MV-4-11 (cell line): ENCODE results near the gene B3GAT1.

ENCODE experiments used
- DNase-seq: peaks from one replicate; lab custom pipeline; 2025; lab: John Stamatoyannopoulos, UW

Gene B3GAT1

DNA sequence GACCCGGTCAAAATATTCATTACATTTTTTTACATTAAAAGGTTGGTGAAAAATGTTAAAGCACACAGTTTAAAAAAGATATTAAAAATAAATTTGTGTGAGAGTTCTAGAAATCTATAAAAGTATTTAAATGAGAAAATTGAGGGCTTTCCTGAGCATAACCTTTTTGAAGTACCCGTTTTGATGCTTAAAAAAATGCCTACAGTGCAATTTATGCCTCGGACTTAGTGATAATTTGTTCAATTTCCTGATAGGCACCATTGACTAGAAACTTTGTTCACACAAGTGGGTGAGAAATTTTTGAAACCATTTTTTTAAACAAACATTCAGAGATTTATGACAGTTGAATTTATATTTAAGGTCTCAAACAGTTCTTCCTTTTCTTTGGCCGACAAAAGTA is 29.7 kb upstream of the B3GAT1 start:
- DNase-seq = no peak

DNA sequence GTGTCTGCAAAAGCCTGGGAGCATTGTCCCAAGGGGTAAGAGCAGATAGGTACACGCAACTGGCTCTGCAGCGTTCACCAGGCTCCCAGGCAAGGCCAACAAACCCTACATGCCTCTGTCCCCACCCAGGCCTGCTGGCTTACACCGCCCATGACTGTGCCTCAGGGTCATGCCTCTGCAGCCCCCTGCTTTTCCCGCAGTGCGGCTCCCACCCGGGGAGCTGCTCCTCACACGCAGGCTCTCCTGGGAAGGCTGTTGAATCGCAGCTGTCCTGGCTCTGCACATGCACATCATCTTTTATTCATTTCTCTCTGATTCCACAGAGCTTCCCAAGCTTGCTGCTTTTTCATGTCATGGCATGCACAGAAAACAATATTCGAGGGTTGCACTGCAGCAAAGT is 29.2 kb upstream of the B3GAT1 start:
- DNase-seq = no peak

DNA sequence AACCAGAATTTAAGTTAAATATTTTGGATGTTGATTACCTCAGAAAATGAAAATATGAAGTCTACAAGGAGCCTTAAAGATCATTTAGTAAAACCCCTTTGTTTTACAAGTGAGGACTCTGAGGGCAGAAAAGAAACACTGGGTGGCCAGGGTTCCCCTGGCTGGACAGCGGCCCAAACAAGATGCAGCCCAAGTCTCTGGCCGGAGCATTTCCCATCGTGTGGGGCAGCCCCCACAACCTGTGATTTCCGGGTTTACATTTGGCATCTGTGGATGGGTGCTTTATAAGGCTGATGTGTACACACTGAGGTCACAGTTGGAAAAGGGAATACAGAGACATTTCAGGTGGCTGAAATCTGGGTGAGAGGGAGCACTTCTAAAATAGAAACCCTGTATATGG is 28.8 kb upstream of the B3GAT1 start:
- DNase-seq = no peak

DNA sequence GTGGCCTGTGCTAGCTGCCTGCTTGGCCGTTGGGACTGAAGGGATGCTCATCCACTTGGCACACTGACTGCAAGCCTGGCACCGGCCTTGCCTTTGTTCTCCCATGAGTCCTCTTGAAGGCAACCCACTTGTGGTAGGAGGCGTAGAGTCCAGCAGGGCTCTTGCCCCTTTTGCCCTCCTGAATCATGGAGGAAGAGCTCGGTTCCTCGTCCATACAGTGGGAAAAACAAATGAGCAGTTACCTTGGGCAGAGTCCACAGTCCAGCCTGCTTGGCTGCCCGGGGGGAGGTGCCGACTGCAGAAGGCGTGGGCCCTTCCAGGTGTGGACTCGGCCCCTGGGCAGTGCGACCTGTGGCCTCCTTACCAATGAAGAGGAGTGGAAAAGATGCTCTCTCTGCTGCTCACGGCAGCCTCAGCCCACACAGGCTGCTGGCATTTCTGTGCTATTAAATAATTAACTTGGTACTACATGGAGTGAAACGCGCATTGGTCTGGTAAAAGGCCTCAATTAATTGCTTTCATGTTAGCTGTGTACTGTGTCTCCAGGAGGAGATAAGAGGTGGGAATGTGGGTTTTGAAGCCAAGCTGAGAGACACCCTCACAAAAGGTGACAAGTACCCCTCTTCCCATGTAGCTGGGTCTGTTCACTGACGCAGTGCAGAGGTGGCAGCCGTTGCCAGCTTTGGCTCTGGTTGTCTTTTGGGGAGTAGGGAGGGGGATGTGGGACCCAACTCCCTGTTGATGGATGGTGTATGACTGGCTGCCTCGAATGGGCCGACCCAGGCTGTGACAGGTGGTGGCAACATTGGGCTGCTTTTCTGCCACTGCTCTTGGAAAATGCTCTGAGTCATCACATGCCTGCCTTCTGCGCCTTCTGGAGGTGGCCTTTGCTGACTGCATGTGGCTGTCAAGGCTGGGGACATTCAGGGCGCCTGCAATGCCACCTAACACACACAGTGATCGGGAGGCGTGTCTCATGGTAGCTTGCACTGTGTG is 26.8 kb upstream of the B3GAT1 start:
- no peak for DNase-seq

DNA sequence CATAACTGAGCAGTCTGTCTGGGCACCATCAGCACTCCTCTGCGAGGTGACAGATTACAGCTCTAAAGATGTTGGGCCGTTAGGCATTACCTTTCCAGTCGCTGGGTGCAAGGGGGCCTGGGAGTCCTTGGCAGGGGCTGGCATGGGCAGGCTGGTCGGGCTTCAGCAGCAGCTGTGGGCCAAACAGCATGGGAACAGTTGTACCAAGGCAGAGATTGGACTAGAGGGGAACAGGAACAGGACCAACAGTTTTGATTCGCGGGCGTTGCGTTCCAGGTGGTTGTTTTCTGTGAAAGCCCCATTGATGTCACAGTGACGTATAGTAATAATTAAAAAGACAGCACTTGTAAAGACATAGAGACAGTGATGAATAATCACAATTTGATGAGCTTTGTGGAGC is 25.8 kb upstream of the B3GAT1 start:
- DNase-seq = no peak

DNA sequence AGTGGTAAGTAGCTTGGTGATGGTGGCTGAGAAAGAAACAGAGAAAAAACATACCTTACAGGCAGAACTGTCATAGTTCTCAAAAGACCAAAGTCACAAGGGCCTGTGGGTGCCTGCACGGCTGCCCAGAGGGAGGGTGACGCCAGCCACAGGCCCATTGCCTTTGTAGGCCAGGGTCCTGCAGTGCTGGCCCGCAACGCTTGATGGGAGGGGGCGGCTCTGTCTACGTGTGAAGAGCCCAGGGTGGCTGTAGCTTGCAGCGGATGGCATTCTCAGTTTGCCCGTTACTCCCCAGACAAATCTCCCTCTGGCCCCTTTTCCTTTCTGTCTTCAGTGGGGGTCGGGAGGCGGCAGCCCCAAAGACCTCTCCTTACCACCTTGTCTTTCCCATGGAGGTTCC is 24.7 kb upstream of the B3GAT1 start:
- DNase-seq = no peak

DNA sequence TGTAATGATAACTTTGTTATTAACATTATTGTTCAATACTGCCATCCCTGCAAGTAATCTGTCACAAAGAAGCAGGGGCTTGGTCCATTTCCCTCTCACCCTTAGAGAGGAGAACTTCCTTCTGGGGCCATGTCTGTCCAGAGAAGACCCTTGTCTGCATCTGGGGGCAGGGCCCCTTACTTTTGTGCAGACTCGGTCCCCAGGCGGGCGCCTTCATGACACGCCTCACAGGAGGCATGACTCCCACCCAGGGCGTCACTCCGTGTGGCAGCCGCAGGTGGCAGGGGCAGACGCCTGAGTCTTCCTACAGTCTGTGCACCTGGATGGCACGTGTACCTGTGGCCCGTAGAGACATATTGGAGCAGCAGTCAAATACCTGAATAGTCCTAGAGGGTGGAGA is 21.8 kb upstream of the B3GAT1 start:
- DNase-seq = no peak

DNA sequence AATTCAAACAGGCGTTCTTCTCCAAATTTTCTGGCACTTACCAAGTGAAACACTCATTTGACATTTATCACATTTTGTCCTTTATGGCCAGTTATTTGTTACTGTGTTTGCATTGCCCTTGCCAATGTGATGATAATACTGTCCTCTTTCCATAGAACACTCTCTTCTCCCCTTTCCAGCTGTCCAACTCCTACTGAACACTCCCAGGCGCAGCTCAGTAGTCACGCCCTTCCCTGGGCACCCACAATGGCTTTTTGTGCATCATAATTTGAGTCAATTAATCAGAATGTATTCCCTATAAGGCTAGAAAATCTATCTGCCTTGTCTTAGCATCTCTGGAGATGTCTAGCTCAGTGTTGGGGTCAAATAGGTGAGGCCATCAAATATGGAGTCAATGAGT is 21.2 kb upstream of the B3GAT1 start:
- DNase-seq = no peak

DNA sequence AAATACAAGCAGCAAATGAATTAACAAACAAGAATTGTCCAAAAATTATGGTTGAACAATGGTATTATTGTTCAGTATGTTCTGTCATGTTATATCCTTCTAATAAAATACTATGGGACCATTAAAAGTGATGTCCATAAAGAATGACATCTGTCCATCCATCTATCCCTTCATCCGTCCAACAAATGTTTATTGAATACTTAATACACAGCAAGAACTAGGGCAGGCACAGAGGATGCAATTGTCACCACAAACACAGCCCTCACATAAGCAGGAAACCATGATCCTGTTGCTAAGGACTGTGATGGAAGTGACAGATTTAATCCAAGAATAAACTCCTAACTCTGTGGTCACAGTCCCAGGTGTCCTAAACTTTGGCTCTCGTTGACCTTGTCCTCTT is 20.7 kb upstream of the B3GAT1 start:
- no peak for DNase-seq

DNA sequence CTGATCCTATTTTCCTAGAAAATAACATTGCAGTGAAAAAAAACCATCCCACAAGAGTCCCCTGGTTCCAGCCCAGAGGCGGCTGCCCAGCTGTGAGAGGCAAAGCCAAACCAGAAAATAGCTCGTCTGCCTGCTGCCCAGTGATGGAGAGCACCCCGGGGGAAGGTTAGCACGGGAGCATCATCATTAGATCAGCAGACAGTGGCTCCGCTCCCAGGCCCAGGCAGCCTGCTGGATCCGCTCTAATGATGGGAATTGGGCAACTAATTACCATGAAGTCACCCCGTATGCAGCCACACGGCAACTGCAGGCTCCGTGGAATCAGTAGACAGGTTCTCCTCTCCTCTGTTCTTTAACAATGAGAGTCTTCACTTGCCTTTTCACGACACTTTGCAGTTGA is 17.1 kb upstream of the B3GAT1 start:
- DNase-seq = no peak

DNA sequence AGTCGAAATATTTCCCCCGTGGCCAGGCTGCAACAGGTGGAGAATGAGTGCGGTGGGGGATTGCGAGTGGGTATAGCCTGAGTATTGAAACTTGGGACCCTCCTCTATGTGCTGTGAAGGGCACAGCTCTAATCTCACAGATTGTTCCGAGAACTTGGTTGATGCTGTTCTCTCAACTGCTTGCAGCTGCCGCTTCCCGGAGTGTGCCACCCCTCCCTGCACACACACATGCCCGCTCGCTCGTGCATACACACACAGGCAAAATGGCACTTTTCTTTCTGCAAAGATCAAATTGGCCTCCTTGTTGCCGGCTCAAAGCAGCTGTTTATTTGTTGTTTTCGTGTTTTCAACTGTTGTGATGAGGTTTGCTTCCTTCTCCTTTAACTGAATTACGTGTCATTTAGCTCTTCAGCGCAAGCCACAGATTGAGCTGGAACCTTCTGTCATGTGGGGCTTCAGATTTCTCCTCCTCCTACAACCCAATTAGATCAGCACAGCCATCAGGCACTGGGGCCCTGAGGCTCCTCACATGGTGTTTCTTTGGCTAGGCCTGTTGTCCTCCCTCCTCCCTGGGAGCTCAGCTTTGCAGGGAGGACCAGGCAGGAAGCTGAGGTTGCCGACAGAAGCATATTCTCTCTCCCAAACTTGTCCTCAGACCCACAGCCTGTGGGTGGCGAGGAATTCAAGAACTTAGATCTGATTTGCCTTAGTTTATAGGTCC is 13.9 kb upstream of the B3GAT1 start:
- DNase-seq = no peak

DNA sequence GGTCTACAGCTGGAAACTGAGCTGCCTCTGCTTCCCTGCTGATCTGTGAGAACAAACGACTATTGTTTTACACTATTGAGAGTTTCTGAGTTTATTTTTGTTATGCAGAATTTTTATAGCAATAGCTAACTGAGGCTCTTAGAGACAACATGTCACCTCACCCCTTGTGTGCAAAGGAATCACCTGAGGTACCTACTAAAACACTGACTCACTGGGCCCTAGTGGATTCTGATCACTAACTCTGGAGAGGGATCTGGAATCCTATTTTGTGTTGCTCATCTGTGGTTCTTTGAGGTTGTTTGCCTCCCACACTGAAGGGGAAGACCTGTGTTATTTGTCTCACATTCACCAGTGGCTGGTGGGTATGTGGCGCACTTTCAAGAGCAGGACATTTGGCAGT is 13.4 kb upstream of the B3GAT1 start:
- no peak for DNase-seq

DNA sequence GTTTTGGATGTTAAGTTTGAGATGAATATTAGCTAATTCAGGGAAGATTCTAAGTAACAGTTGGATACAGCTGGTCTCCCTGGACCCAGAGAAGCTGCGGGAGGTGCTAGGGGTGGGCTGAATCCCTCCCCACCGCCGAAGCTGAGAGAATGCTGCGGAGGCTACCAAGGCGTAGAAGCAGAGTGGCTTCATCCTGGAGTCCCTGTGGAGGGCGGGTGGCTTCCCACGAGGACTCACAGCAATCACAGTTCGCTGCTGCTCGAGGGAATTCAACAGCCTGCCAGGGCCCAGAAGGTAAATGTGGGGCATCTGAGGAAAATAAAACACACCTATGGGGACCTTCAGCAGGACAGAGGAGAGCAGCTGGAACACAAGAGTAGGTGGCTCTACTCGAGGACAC is 11.1 kb upstream of the B3GAT1 start:
- no peak for DNase-seq

DNA sequence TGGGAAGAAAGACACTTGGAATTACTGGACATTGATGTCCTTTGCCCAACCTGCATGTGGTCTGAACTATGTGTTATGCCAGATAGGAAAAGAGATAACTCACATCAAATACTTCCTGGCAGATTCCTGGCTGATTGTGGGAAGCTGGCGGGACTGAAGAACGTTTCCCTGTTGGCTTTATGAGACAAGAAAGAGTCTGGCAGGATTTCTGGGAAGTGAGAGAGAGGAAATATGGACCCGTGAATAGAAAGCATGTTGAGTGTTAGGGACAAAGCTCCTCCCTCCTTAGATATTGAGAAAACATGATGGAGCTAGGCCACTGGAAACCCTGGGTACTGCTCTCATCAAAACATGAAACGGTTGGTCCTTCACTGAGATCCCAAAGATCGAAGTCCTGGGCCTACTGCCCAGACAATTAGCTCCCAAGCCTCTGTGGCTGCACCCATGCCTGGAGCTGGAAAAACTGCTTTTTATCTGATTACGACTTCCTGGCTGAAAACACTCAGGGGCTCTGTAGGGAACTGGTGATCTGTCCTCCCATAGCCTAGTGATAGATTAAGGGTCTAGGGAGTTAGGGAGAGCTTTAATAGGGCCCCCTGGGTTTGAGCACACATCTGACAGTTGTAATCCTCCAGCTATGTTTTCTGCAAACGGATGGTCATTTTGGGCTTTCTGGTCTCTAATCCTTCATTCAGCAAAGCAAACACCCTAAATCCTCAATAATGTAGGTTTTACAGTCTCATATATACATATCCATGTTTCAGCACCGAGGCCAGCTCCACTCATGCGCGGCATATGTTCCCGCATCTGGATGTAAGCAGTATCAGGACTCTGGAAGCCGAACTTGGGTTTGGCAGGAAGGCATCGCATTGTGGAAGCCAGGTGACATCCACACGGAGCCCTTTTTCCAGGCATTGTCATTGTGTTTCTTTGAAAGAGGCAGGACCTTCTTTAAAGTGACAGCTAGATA is 6.1 kb upstream of the B3GAT1 start:
- DNase-seq = no peak

DNA sequence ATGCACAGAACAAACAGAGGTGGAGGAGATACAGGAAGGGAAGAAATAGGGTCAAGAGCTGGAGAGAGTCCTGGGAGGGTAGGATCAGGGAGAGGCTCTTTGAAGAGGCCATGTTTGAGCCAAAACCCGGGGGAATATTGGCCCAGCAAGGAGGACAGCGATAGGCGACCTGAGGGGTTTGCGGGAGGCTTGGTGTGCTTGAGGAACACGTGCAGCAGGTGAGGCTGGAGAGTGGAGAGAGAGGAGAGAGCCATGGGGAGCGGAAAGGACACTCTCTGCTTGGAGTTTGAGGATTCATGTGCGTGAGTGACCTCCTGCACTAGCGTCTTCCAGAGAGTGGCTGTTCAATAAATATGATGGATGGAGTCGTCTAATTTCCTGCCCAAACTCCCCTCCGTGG is 4.7 kb upstream of the B3GAT1 start:
- no peak for DNase-seq

DNA sequence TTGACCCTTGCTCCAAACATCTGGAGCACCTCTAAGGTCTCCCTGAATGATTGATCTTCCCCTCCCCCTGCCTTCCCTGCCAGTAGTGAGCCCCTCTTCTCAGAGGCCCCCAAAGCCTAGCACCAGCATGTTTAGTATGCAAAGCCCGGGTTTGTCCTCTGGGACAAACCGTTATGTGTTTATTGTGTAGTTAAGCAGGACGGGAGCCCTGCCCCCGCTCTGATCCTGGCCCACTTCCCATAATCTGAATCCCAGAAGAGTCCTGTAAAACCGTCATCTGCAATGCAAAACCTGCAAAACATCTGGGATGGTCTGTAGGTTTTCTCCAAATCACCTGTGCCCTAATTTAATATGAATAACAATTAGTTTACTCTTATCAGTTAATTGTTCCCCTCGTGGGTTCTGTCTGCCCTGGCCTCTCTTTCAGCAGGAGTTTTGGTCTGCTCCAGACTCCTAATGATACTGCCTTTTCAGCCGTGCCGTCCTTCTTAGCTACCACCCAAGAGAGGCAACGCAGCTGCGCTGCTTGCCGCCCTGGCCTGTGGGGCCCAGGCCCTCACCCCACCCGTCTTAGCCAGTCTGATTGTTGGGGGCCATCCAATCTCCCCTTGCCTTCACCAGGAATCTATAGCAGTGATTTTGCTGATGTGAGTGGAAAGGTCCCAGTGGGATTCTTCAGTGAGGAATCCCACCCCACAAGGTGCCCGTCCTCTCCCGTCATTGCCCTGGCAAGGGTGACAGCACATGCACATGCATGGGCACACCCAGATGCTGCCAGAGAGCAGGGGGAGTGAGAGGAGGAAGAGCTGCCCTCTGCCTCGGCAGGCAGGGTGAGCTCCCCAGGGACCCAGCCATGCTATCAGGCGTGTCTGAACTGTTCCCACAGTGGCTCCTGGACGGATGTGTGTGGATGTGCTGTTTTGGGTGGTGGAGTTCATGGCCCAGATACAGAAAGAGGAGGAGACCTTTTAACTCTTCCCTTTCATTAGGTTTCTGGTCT is 3.0 kb upstream of the B3GAT1 start:
- no peak for DNase-seq

DNA sequence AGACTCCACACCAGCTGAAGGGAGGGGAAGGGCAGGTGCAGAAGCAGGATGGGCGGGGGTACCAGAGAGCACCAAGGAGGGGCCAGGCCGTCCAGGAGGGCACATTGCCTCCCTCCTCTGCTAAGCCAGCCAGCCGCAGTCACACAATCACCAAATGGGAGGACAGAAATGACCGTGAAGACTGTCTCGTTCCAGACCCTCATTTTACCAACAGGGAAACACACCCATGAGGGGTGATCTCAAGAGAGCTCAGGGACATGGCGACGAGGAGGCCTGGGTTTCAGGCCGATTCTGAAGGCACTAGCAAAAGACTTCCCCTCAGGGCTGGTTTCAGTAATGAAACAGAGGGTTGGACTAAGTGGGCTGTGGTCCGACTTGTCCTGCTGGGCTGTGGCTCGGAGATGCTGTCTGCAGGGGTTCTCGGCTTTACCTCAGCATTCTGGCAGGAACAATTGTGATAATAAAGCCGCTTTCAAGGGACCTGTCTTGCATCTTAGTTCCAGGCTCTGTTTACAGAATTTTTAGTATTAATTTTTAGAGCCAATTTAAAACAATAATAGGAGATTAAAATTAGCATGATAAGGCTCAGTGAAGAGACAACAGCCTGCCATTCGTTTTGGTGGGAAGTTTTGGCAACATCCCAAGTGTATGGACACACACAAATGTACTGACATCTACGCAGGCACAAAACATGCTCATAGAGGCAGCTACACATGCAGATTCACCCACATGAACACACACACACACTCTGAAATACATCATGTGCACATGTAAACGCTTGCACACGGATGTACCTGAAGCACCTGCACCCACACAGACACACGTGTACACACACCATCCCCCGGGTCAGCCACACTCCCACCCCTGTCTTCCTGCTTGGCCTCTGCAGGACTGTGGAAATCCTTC is 2.0 kb upstream of the B3GAT1 start:
- no peak for DNase-seq

DNA sequence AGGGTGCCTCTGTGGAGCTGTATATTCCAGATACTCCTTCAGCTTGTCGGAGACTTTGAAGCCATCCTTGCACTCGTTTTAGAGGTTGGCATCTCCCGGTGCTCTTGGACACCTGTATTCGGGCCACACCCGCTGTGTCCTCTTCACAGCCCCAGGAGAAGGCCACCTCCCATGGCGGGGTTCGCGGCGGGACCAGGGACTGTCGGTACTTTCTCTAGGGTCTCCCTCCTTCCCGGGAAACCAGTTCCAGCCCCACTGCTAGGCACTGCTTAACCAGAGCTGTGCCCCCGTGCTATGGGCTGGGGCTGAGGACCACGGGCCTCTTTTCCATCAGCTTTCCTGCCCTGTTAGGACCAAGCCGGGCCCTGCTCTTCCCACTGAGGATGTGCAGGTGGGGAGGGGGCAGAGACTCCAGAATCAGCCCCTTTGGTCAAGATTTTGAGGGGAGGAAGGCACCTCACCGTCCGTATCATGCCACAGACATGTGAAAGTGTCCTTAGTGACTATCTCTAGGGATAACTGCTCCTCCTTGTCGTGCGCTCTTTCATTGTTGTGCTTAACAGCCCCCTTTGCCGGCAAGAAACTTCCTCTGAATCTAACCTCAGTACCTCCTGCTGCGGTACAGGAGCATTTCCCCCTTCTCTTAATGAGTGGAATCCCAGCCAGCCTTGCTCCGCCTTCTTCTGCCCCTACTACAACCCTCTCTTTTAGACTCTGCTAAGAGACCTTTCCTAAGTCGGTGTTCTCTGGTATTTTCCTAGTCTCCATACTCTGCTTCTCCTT is 1.2 kb upstream of the B3GAT1 start:
- no peak for DNase-seq

DNA sequence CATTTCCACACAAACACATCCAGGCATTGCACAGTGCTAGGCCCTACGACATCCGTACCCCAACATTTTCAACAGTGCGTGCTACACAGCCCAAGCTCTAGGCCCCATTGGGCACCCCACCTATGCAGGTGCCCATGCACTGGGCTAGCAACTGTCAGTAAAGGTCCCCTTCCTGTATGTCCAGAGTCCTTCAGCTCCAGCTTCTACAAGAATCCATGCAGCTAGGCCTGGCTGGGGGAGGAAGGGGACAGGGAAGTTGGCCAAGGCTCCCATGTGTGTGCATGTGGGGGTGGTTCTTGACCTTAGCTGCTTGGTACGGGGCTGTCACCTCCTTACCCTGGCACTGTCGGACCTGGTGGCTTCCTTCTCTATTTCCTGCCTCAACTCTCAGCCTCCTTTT is 1.3 kb downstream of the B3GAT1 start:
- DNase-seq = no peak
